CD4-positive, alpha-beta T cell treated with Interleukin-17A for 1 hour (primary cell): Measurements from ENCODE around the gene RSPH10B2.
A peak's percentile ranks its signal among the peaks of the same experiment; 100 is the strongest.
"Not testable (repeated sequence)": the region's sequence is repeated elsewhere in the genome, so short reads cannot be mapped to it uniquely, and the experiment has no call there.

ENCODE experiments used
- DNase-seq: peaks from one replicate; pipeline ENCODE4 v3.0.0-alpha.2; 2020

Gene RSPH10B2

DNA sequence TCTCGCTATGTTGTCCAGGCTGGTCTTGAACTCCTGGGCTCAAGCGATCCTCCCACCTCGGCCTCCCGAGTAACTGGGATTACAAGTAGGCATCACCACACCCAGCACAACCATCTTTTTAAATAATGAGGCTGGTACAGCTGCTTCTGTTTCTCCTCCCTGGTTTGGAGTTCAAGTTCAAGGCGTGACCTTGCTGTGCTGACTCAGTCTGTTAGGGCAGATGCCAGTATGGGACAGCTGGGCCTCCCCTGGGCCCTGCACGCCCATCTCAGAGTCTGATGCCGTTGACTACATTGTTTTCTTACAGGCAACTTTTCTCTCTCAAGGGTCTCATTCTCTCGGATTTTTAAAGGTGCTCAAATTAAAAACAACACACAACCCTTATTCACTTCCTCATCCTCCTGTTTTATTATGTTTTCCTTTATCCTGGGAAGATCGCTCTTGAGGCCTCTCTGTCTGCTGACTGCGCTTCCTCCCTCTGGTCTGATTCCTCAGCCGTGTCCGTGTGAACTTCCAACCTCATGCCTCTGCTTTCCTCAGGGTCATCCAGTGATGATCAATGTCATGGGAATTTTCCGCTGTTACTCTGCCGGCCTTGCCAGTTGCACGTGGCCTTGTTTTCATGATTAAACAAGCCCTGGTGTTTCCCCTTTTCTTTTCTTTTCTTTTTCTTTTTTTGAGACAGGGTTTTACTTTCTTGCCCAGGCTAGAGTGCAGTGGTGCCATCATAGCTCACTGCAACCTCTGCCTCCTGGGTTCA is 38.4 kb downstream of the RSPH10B2 start:
- DNase-seq: not testable (repeated sequence)

DNA sequence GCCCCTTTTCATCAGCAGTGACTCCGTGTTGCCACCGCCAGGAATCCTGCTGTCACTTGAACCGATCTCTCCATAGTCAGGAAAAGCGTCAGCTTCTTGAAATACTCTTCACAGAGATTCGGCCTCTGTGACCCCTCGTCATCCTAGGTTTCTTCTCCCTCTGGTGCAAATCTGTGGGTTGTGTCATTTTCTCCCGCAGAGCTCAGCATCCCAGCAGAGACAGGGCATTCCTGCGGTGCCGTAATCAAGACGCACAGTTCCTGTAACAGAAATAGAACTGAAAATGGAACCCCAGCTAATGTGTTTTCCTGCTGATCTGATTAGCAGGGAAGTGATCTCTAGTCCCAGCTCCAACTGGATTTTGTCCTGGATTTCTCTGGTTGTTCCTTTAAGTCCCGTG is 40.4 kb downstream of the RSPH10B2 start:
- DNase-seq: not testable (repeated sequence)

GRCh38 chr7:6797218-6797617 is 43.3 kb downstream of the RSPH10B2 start:
- DNase-seq: not testable (repeated sequence)

DNA sequence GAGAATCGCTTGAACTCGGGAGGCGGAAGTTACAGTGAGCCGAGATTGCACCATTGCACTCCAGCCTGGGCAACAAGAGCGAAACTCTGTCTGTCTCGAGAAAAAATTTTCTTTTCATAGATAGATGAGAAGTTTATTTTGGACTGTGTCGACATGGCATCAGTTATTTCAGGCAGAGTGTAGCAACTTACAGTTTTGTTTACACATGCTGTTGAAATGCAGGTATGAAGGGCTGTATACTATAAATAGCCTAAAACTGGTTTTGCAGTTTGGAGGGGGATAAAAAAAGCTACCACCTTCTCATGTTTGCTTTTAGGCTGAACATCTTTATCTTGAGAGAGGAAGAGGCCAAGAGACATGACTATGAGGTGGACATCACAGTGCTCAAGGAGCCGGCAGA is 44.1 kb downstream of the RSPH10B2 start:
- DNase-seq: not testable (repeated sequence)

DNA sequence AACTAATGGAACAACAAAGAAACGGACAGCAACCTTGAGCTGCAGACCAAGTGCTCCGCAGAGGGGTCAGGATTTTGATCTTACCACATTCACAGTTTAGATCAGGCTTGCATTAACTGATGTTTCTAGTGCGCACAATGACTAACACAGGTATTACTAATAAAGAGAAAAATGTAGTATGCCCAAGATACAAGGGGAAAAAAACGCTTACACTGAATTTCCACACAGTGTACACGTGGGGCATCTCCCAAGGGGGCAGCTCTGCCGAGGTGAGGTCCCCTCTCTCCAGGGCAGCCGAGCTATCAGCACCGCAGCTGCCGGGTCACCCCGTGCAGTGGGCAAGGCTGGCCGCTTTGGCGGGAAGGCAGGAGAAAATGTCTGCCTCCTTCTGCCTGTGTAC is 46.0 kb downstream of the RSPH10B2 start:
- not testable (repeated sequence) for DNase-seq

GRCh38 chr7:6800331-6800730 is 46.4 kb downstream of the RSPH10B2 start:
- not testable (repeated sequence) for DNase-seq

DNA sequence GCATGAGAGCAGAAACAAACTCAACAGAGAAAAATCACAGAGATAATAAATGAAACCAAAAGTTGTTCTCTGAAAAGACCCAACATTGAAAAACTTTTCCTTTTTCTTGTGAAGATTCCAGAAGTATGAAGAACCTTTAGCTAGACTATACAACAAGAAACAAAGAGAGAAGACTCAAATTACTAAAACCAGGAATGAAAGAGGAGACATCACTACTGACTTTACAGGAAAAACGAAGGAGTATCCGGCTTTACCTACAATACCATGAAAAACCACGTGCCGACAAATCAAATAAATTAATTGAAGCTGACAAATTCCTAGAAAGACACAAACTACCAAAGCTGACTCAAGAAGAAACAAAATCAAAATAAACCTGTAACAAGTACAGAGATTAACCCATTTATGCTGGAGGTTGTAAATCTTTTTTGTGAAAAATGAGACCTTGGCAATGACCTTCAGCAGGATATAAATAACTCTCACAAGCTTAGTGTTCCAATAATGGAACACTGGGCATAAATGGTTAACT is 53.6 kb downstream of the RSPH10B2 start:
- not testable (repeated sequence) for DNase-seq

DNA sequence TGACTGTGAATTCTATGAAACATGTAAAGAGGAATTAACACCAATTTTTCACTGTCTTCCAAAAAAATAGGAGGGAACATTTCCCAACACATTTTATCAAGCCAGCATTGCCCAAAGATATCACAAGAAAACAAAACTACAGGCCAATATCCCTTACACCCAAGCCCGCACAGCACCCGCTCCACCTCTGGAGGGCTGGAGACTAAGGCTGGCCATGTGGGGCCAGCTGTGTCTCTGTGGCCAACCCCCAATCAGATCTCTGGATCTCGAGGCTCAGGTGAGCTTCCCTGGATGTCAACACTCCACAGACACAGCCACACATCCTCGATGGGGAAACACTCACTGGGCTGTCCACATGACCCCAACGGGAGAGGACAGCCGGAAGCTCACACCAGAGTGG is 54.1 kb downstream of the RSPH10B2 start:
- DNase-seq: not testable (repeated sequence)

DNA sequence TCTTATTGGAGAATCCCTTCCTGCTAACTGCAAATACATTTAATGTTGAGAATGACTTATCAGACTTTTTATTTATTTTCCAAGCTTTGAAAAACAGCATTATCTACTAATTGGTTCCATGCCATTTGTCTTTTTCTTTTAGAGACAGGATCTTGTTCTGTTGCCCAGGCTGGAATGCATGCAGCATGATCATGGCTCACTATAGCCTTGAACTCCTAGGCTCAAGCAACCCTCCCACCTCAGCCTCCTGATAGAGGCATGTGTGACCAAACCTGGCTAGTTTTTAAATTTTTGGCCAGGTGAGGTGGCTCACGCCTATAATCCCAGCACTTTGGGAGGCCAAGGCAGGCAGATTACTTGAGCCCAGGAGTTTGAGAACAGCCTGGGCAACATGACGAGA is 59.1 kb downstream of the RSPH10B2 start:
- DNase-seq: not testable (repeated sequence)

- DNase-seq: not testable (repeated sequence)
These were observed 61.6 kb downstream of the RSPH10B2 start for GRCh38 chr7:6815470-6815869.

DNA sequence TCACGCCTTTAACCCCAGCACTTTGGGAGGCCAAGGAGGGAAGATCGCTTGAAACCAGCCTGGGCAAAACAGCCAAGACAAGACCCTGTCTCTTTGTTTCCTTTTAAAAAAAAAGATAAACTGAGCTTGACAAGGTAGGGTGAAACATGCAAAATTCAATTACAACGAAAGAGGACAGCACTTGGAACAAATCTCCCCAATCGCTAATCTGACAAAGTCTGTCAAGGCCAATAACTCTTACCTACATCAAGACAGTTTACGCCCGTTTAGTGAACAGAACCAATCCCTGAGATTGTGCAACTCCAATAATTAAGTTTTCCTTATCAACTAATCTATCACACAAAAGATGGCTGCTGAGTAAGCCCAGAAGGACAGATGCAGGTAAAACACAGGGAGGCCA is 67.7 kb downstream of the RSPH10B2 start:
- not testable (repeated sequence) for DNase-seq

DNA sequence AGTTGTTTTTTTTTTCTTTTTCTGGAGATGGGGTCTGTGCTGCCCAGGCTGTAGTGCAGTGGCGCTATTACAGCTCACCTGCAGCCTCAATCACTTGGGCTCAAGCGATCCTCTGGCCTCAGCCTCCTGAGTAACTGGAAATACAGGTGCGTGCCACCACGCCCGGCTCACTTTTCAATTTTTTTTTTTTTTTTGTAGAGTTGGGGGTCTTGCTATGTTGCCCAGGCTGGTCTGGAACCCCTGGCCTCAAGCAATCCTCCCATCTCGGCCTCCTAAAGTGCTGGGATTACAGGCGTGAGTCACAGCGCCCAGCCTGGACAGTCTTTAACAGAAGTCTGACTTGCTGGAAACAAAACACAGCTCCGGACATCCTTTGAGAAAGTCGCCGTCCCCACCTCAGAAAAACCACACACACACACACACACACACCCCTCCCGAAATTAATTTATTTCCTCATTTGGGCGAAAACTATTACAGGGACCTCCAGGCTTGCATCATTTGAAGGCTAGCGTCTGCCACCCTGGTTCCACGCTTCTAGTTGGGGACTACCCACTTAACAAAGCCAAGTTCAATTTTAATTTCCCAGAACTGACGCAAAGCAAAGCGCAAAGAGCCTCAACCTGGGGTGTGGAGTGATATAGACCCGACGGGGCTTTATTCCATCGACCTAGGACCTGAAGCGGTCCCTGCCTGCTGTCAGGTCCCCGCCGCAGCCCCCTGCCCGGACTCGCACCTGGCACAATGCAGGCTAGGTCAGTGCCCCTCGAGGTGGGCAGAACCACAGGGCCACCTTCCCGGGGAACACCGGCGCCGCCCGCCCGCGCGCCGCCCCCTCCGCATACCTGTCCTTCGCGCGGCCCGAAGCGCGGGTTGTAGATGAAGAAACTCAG is 71.6 kb downstream of the RSPH10B2 start:
- DNase-seq: peak; percentile 21

DNA sequence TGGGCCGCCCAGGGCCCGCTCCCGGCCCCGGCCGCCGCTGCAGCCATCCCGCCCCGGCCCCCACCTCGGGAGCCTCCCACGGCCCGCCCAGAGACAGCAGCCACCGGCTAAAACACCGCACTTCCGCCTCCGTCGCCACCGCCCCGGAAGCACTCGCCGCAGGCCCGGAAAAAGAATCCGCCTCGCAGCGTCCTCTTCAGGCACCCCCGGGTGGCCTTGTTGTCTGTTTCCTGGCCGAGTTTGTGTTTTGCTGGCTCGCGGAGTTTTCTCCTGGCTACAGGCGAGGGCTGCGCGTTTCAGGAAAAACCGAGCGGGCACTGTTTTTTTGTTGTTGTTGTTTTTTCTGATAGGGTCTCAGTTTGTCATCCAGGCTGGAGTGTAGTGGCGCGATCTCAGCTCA is 72.2 kb downstream of the RSPH10B2 start, which contains the start of gene CCZ1B:
TSS of gene CCZ1B (minus strand) at position 125 of the 400 bp plus-strand sequence. CDS start at position 47, 78 bp downstream.
- peak; percentile 87 for DNase-seq

DNA sequence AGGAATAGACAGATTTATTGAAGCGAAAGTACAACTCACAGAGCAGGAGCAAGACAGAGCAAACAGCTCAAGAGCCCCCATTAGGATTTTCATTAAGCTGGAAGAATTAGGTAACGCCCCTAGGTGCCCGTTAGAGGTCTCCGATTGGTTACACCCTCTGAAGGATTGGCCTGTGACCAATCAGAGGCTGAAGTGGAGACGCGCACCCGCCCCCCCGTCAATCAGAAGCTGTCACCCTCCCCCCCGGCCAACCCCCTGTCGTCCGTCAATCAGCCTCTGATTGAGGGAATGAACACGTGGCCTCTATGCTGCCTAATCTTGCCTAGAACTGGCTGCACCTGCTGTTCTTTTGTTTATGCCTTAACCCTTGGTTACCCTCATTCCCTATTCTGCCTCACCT is 73.3 kb downstream of the RSPH10B2 start:
- not testable (repeated sequence) for DNase-seq

DNA sequence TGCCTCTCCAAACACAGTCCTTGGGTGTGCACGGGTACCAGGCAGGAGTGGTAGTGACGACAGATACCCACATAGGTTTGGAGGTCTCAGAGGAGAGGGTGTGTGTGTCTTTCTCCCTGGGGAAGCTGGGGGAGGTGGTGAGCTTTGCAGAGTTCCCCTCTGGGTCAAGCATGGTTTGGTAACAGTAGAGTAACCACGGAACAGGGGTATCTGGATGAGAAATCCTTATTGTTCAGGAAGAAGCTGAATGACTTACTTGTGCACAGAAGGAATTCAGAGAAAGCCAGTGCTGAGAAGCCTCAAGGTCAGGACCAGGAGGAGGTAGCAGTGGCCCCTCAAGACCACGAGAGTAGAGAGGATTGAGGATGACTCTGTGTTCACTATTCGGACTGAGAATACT is 75.7 kb downstream of the RSPH10B2 start:
- DNase-seq: not testable (repeated sequence)

- not testable (repeated sequence) for DNase-seq
These were observed 76.1 kb downstream of the RSPH10B2 start for GRCh38 chr7:6830026-6830425.

DNA sequence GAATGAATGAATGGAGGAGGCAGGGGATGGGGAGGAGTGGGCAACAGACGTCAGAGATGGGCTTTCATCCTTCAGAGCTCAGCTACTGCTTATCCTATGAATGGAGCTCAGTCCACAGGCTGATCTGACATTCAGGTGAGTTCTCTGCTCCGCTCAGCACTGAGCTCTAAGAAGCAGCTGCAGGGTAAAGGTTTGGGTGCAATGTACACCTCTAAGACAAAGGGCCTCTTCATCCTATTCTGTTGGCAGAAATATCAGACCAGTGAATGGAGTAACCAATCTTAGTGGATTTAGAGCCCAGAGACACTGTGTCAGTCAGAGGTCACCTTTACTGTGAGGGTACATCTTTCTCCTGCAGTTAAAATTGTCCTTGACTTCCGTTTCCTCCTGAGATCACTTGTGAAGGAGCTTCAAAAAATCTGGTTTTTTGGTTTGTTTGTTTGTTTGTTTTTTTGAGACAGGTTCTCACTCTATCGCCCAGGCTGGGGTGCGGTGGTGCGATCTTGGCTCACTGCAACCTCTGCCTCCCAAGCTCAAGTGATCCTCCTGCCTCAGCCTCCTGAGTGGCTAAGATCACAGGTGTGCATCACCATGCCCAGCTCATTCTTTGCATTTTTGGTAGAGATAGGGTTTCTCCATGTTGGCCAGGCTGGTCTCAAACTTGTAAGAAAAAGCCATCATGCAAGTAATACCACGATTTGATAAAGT is 77.3 kb downstream of the RSPH10B2 start:
- DNase-seq: no peak

DNA sequence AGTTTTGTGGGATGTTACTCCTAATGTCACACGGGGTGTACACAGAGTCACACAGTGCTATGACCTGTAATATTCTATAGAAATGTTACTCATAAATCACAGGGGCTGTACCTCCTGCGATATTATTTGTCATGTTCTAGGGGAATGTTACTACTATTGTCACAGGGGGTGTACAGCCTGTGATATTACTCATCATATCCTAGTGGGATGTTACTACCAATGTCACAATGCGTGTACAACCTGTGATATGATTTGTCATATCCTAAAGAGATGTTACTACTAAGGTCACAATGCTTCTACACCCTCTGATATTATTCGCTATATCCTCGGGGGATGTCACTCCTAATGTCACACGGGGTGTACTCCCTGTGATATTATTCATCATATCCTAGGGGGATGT is 79.7 kb downstream of the RSPH10B2 start:
- no peak for DNase-seq

- DNase-seq: not testable (repeated sequence)
These were observed 81.6 kb downstream of the RSPH10B2 start for GRCh38 chr7:6835521-6835920.

- DNase-seq: not testable (repeated sequence)
These were observed 83.2 kb downstream of the RSPH10B2 start for GRCh38 chr7:6837081-6837480.

GRCh38 chr7:6842278-6842921 is 88.5 kb downstream of the RSPH10B2 start:
- DNase-seq: not testable (repeated sequence)

DNA sequence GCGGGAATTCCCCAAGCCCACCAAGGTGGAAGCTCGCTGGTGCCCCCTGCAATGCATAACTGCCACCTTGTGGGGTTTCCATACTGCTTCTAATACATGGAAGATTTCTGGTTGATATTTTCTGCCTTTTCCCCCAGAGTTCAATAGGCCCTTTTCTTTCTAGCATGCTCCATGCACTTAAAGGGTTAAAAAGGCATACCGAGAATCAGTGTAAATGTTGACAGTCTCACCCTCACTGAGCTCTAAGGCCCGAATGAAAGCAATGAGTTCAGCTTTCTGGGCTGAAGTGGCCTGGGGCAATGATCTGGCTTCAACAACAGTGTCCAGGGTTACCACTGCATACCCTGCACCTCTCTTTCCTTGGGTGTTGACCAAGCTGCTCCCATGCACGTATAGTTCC is 89.2 kb downstream of the RSPH10B2 start:
- not testable (repeated sequence) for DNase-seq
